Large intestine (tissue), 3 donors: ENCODE results near the gene EXD3. TPM values are rescaled to one million over a fixed set of nuclear protein-coding genes. Genes with fewer than 3 reads are reported as not detected.
"Not testable (repeated sequence)": the region's sequence is repeated elsewhere in the genome, so short reads cannot be mapped to it uniquely, and the experiment has no call there.

Source experiments
- DNase-seq, 2 donors: peaks; one replicate each; pipeline versions ENCODE4 v3.0.0 to v3.0.0-alpha.2; 2013
- H3K27ac ChIP-seq: one replicate; pipeline ENCODE4 v1.5.1; 2013; ENCODE audit warnings: low read length
- H3K27me3 ChIP-seq: 2 replicates; pipeline ENCODE4 v1.6.1; 2013; ENCODE audit warnings: low read length; ENCODE audit not compliant: control insufficient read depth, insufficient read depth
- H3K36me3 ChIP-seq: 2 replicates; pipeline ENCODE4 v1.6.1; 2013; ENCODE audit warnings: low read length; ENCODE audit not compliant: control insufficient read depth, insufficient read depth
- H3K4me1 ChIP-seq: one replicate; pipeline ENCODE4 v1.6.1; 2013; ENCODE audit warnings: low read length; ENCODE audit not compliant: control insufficient read depth, insufficient read depth
- H3K4me3 ChIP-seq: one replicate; pipeline ENCODE4 v1.5.1; 2013; ENCODE audit warnings: low read length
- H3K9me3 ChIP-seq: one replicate; pipeline ENCODE4 v1.6.1; 2013; ENCODE audit warnings: mild to moderate bottlenecking, low read depth, low read length, moderate library complexity; ENCODE audit not compliant: control insufficient read depth
- WGBS: methylation state at CpG from one replicate; pipeline ENCODE4 v1.1.5; 2013; ENCODE audit warnings: low lambda C conversion rate; ENCODE audit not compliant: insufficient coverage; 5-methylcytosine and 5-hydroxymethylcytosine counted together
- polyA plus RNA-seq: library from polyadenylated mRNA; unstranded; fragments of 120-200 nt; gene quantifications from one replicate; pipeline ENCODE4 v1.2.1, GENCODE V29; 2013

The EXD3 gene
- polyA plus RNA-seq, 1 donor: 36.5 TPM

DNA sequence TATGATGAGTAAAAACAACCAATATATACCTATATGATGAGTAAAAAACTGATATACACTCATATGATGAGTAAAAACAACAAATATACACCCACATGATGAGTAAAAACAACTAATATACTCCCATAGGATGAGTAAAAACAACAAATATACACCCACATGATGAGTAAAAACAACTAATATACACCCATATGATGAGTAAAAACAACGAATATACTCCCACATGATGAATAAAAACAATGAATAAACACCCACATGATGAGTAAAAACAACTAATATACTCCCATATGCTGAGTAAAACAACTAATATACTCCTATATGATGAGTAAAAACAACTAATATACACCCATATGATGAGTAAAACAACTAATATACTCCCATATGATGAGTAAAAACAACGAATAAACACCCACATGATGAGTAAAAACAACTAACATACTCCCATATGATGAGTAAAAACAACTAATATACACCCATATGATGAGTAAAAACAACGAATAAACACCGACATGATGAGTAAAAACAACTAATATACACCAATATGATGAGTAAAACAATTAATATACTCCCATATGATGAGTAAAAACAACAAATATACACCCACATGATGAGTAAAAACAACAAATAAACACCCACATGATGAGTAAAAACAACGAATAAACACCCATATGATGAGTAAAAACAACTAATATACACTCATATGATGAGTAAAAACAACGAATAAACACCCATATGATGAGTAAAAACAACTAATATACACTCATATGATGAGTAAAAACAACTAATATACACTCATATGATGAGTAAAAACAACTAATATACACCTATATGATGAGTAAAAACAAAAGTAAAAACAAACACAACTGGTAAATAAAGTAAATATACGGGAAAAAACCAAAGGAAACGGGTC is 95.1 kb downstream of the EXD3 start:
- 76% methylated on average over 6 of the region's 8 CpGs for WGBS
- H3K4me1 ChIP-seq, H3K36me3 ChIP-seq, H3K4me3 ChIP-seq, H3K27ac ChIP-seq, H3K27me3 ChIP-seq, DNase-seq: not testable (repeated sequence)
- H3K9me3 ChIP-seq: peaks cover 11% of the 10 kb centered on the region

DNA sequence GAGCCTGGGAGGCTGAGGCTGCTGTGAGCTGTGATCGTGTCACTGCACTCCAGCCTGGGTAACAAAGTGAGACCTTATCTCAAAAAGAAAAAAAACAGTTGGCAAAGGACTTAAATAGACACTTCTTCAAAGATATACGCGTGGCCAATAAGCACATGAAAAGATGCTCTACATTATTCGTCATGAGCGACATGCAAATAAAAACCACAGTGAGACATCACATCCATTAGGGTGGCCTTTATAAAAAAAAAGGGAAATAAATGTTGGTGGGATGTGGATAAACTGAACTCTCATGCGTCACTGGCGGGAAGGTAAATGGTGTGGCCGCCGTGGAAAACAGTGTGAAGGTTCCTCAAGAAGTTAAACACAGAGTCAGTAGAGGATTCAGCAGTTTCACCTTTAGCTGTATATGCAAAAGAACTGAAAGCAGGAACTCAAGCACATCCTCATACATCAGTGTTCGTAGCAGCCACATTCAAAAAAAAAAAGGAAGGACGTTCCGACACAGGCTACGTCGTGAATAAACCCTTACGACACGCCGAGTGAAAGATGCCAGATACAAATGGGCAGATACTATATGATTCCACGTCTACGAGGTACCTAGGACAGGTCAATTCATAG is 96.4 kb downstream of the EXD3 start:
- no peak for DNase-seq
- H3K27ac ChIP-seq: no peak overlapping the region
- H3K4me3 ChIP-seq: no peak overlapping the region
- H3K4me1 ChIP-seq: no peaks in the 10 kb centered on the region
- no peaks in the 10 kb centered on the region for H3K36me3 ChIP-seq
- 100% methylated on average over 4 of the region's 19 CpGs for WGBS
- H3K9me3 ChIP-seq: peaks cover 11% of the 10 kb centered on the region
- no peaks in the 10 kb centered on the region for H3K27me3 ChIP-seq

DNA sequence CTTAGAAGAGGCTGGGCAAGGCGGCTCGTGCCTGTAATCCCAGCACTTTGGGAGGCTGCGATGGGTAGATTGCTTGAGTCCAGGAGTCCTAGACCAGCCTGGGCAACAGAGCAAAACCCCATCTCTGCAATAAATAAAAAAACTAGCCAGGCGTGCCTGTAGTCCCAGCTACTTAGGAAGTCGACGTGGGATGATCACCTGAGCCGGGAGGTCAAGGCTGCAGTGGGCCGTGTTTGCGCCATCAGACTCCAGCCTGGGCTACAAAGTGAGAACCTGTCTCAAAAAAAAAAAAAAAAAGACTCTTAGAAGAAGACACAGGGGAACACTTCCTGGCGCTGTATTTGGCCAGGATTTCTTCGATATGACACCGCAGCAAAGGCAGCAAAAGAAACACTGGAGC is 97.2 kb downstream of the EXD3 start:
- DNase-seq: no peak
- no CpG with 5 or more reads among the region's 12 CpGs for WGBS
- Histone ChIP-seq H3K36me3 (no peaks in the 10 kb centered on the region), H3K27ac (no peak overlapping the region), H3K9me3 (peaks cover 11% of the 10 kb centered on the region), H3K4me3 (no peak overlapping the region), H3K27me3 (no peaks in the 10 kb centered on the region), H3K4me1 (peaks cover 4% of the 10 kb centered on the region)

DNA sequence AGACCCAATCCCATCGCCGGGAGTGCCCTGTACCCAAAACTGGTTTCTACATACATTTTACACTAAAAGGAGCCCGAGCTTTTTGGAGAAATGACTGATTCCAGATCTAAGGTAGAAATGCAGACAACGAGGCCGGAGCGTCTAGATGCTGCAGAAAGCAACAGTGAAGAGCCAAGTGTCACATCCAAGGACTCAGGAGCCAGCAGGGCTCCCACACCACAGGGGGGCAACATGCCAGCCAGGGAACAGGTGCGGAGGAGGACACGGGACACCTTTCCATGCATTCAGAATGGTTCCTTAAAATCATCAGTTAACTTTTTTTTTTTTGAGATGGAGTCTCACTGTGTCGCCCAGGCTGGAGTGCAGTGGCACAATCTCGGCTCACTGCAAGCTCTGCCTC is 97.8 kb downstream of the EXD3 start:
- Histone ChIP-seq H3K36me3 (no peaks in the 10 kb centered on the region), H3K4me1 (peaks cover 10% of the 10 kb centered on the region), H3K27me3 (no peaks in the 10 kb centered on the region), H3K4me3 (no peak overlapping the region), H3K9me3 (peaks cover 11% of the 10 kb centered on the region), H3K27ac (no peak overlapping the region)
- WGBS: no CpG with 5 or more reads among the region's 10 CpGs
- no peak for DNase-seq

DNA sequence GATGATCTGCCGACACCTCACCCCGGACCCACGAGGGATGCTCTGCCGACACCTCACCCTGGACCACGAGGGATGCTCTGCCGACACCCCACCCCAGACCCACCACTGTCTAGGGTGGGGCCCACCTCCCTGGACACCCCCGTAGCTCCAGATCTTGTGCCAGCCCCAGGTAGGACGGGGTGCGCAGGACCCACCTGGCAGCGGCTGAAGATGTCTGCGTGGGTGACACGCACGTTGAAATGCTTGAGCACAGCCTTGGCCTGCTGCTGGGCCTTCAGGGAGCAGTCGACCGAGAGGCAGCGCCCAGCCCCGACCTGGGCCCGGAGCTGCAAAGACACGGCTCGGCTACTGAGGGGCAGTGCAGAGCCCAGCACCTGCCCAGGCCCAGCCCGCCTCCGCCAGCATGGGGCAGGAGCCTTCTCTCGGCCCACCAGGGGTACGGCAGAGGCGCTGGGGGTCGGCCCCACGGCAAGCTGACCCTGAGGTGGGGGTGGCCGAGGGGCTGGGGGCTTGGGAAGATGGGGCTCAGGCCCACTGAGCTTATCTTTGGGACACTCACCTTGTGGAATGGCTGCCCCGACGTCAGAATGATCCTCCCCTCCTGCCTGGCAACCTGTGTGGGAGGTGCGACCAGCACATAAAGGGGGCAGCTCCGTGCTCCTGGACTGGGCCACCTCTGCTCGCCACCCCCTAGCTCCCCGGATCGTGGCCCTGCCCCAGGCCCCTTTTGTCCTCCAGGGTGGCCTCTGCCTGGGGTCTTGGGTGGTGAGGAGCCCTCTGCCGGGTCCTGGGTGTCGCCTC is 99.2 kb downstream of the EXD3 start:
- Histone ChIP-seq H3K36me3 (no peaks in the 10 kb centered on the region), H3K27ac (no peak overlapping the region), H3K4me3 (no peak overlapping the region), H3K4me1 (peaks cover 10% of the 10 kb centered on the region), H3K9me3 (peaks cover 11% of the 10 kb centered on the region), H3K27me3 (no peaks in the 10 kb centered on the region)
- no peak for DNase-seq
- WGBS: no CpG with 5 or more reads among the region's 37 CpGs

DNA sequence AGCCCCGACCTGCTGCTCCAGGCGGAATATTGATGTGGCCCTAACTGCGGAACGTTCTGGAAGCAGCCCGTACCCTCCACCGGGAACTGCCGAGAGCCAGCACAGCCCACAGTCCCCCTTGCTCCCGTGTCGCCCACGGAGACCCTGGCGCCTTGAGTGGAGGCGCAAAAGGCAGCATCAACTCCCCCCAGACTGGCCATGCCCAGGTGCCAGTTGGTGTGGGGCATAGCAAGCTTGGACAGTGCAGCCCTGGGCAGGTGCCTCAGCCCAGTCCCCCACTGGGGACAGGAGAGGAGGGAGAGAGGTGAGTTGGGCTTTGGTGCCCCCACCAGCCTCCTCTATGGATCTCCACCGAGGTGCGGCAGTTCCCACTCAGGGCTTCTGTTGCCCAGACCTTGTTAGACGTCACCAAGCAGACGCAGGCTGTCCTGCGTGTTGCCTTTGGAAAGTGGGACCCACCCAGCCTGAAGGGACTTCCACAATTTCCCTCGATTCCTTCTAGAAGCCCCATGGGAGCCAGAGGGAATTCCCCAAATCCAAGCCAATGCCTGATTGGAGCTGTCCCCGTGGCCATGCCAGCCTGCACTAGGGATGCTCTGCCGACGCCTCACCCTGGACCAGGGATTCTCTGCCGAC is 101.1 kb downstream of the EXD3 start:
- Histone ChIP-seq H3K4me1 (peaks cover 14% of the 10 kb centered on the region), H3K36me3 (no peaks in the 10 kb centered on the region), H3K27me3 (no peaks in the 10 kb centered on the region), H3K27ac (no peak overlapping the region), H3K9me3 (peaks cover 7% of the 10 kb centered on the region), H3K4me3 (no peak overlapping the region)
- no peak for DNase-seq
- WGBS: no CpG with 5 or more reads among the region's 22 CpGs

DNA sequence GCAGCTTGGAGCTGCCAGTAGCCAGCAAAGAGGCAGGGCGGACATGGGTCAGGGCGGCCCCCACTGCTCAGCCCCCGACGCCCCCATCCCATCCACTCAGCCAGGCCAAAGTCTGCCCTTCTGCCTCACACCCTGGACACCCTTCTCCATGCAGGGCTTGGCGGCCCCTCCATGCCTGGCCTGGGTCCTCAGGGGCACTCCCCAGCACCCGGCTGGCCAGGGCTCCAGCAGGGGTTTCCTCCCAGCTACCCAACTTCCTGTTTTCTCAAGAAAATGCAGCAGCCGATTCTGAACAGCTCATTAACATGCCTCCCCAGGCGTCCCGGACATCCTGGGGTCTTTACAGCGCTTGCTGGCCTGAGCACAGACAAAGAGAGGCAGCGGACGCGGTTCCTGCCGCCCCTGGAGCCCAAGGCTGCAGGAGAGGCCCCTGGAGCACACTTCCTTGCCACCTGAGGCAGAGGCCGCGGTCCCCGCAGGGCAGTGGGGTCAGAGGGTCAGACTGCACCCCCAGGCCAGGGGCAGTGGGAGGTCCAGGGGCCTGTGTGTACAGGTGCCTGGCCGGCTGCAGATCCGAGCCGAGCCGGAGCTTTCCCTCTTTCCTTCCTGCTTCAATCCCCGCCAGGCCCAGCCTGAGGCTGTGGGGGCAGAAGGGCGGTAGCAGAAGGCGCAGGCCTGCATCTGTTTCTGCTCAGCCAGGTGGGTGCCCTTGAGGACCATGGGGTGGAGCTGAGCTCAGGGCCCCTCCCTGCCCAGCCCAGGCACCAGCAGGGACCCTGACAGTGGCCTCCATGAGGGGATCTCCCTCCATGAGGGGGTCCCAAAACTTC is 102.2 kb downstream of the EXD3 start:
- H3K27me3 ChIP-seq: no peaks in the 10 kb centered on the region
- no CpG with 5 or more reads among the region's 24 CpGs for WGBS
- no peak overlapping the region for H3K4me3 ChIP-seq
- no peak overlapping the region for H3K27ac ChIP-seq
- H3K4me1 ChIP-seq: peaks cover 19% of the 10 kb centered on the region
- no peak for DNase-seq
- no peaks in the 10 kb centered on the region for H3K36me3 ChIP-seq
- peaks cover 7% of the 10 kb centered on the region for H3K9me3 ChIP-seq

DNA sequence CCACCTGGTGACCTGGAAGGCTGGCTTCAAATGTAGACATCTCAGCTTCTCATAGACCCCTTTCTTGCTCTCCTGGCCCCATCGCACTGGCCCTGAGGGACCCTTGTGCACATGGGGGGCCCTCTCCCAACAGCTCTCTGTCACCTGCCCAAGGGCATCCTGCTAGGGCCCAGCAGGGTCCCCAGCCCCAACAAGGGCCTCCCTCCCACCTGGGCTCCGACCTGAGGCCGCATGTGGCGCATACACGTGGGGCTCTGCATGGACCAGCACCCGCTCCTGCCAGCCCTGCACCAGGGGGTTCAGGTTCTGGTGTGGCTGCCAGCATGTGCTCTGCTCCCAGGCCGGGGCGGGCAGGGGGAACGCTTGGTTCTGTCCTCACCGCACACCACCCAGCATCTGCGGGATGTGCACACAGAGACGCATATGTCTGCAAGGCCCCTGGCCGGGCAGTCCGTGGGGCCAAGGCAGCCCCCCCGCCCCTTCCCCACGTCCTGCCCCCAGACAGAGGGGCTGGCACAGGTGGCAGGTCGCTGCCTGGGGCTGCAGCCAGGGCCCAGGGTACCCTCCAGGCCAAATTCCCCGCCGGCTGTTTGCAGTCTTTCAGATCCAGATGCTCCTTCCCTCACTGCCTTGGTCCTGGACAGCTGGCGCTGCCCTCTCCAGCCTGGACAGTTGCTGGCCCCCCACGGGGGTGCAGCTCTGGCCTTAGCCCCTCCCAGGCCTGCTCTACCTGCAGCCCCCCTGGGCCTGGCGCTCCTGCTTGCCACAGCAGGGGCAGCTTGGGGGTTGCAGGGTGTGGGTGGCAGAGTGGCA is 103.0 kb downstream of the EXD3 start:
- H3K4me3 ChIP-seq: no peak overlapping the region
- H3K9me3 ChIP-seq: peaks cover 11% of the 10 kb centered on the region
- H3K27ac ChIP-seq: no peak overlapping the region
- peaks cover 28% of the 10 kb centered on the region for H3K4me1 ChIP-seq
- no peak for DNase-seq
- WGBS: no CpG with 5 or more reads among the region's 22 CpGs
- H3K27me3 ChIP-seq: no peaks in the 10 kb centered on the region
- H3K36me3 ChIP-seq: no peaks in the 10 kb centered on the region
